ENCODE measurements around the gene TMEM170A. TPM values are rescaled to one million over a fixed set of nuclear protein-coding genes. Genes with fewer than 3 reads are reported as not detected.

The TMEM170A gene
- total RNA-seq, 1 donor from 2014 or later: 44.1 TPM

GRCh38 chr16:75481475-75481874 is 17.0 kb upstream of the TMEM170A start:
- intact Hi-C loops (cut with micrococcal nuclease): no loop called here

- intact Hi-C loops (cut with micrococcal nuclease): no loop called here
Measured at GRCh38 chr16:75479421-75479990, 15.0 kb upstream of the TMEM170A start.

DNA sequence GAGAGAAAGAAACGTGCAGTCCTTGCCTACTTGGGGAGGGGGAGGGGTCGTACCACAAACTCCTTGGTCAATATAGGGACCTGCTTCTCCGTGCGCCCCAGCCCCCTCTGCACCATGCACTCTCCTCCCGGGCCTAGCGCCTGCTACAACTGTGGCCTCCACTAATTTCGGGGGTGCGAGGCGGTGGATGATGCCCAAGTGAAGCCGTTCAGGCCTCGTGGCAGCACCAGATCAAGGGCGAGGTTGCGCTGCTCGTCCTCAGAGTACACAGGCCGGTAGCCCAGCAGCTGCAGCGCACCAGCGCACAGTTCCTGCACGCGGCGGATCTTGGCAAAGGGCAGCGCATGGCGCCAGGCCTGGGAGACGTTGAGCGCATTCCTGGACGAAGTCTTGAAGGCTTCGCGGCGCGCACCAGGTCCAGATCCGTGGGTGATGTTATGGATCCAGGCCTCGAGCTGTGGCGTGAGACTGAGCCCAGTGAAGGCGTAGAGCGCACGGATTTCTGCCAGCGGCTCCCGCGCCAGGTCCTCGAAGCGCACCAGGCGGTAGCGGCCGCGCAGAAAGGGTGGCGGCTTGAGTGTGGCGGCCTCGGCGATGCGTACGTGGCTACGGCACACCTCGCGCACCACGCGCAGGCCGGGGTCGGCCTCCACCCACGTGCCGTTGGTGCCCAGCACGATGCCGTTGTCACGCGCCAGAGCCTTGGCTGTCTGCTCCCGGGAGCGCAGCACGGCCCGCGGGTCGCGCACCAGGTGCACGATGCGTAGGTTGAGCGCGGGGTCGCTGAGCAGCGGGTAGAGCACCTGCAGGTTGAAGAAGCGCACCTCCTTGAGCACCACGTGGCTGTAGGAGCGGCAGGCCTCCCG is 14.2 kb upstream of the TMEM170A start:
- intact Hi-C loops (cut with micrococcal nuclease): no loop called here

GRCh38 chr16:75477680-75478473 is 13.4 kb upstream of the TMEM170A start:
- intact Hi-C loops (cut with micrococcal nuclease): no loop called here

DNA sequence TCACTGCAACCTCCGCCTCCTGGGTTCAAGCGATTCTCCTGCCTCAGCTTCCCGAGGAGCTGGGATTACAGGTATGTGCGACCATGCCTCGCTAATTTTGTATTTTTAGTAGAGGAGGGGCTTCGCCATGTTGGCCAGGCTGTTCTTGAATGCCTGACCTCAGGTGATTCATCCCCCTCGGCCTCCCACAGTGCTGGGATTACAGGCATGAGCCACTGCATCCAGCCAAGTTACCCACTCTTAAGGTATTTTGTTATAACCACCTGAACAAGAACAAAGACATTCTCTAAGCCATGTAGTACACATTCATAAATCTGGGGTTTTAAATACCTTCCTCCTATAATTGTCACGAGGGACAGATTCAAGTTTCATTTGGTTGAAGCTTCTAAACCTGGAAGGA is 12.3 kb upstream of the TMEM170A start:
- intact Hi-C loops (cut with micrococcal nuclease): no loop called here

- intact Hi-C loops (cut with micrococcal nuclease): no loop called here
Measured at GRCh38 chr16:75475420-75475847, 10.9 kb upstream of the TMEM170A start.

- intact Hi-C loops (cut with micrococcal nuclease): loop anchor here (1.0 kb wide), 1 partner anchor 291 kb away; no protein-coding TSS in a partner anchor
Measured at GRCh38 chr16:75472908-75473877, 8.7 kb upstream of the TMEM170A start.

- intact Hi-C loops (cut with micrococcal nuclease): loop anchor here (1.0 kb wide), 1 partner anchor 292 kb away; no protein-coding TSS in a partner anchor
Measured at GRCh38 chr16:75471723-75472633, 7.5 kb upstream of the TMEM170A start.

DNA sequence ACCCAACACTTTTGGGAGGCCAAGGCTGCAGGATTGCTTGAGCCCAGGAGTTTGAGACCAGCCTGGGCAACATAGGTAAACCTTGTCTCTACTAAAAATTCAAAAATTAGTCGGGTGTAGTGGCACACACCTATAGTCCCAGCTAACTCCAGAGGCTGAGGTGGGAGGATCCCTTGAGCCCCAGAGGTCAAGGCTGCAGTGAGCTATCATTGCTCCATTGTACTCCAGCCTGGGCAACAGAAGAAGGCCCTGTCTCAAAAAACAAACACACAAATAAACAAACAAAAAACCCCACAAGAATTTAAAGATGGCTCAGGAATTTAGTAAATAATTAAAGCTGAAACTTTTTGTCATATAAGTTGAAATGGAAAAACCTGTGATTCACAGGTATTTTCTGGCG is 2.3 kb upstream of the TMEM170A start:
- intact Hi-C loops (cut with micrococcal nuclease): no loop called here

GRCh38 chr16:75463389-75464121 is 934 bp downstream of the TMEM170A start:
- intact Hi-C loops (cut with micrococcal nuclease): loop anchor here (1.0 to 5.0 kb wide), 10 partner anchors 31 to 1727 kb away; partner anchors contain the start of genes ADAT1, CFDP1, GABARAPL2 and MON1B

DNA sequence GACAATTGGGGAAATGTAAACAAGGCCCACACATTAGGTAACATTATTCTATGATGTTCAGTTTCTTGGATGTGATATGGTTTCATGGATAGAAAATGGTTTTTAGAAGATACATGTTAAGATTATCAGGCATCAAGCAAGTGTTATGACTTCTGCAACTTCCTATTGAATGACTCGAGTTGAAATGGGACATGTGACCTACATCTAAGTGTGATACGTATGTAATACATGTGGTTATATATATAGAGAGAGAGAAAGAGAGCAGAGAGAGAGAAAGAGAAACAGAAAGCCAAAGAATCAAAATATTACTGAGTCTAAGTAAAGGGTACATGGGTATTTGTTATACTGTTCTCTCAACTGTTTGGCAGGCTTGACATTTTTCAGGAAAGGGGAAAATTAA is 1.7 kb downstream of the TMEM170A start:
- intact Hi-C loops (cut with micrococcal nuclease): loop anchor here (1.0 to 5.0 kb wide), 2 partner anchors 41 to 93 kb away; partner anchors contain the start of gene TMEM231

DNA sequence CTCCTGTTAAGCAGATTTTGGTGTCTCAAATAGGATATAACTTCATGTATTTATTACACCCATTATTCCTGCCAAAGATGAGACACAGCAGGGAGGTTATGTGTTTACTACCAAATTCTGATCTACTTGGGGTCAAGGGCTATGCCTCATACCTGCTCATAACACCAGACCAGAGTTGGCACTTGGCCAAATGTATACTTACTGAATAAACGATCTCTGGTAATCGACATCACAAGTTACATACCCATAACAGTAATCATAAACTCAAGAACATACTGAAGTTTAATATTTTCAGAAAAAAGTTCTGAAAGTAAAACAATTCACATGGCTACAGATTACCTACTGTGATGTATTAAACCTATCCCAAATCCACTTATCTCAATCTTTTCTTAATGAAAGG is 2.9 kb downstream of the TMEM170A start:
- intact Hi-C loops (cut with micrococcal nuclease): loop anchor here (5.0 kb wide), 1 partner anchor 39 kb away; no protein-coding TSS in a partner anchor

DNA sequence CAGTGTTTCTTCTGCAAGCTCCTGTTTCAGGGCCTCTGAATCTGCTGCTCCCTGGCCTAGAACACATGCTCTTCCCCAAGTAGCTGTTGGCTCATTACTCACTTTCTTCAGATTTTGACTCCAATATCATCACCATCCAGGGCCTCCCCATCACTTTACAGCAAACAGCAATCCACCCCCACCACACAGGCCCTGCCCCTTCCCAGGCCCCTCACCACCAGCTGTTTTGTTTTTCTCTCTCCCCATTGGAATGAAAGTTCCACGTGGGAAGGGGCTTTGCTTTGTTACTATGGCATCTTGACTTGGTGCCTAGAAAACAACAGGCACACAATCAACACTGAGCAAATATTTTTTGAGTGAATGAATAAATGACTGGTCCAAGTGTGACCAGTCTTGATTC is 4.0 kb downstream of the TMEM170A start:
- intact Hi-C loops (cut with micrococcal nuclease): loop anchor here (5.0 kb wide), 1 partner anchor 38 kb away; no protein-coding TSS in a partner anchor

DNA sequence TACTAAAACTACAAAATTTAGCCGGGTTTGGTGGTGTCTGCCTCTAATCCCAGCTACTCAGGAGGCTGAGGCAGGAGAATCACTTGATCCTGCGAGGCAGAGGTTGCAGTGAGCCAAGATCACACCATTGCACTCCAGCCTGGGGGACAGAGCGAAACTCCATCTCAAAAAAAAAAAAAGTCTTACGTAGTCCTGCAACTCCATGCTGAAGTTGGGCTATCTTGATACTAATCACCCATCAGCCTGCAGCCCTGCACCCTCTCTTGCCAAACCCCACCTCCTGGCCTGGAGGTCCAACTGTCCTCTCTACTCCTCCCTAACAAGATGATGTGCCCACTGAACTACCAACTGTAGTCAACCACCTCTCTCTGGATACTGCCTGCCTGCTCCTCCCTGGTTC is 4.8 kb downstream of the TMEM170A start:
- intact Hi-C loops (cut with micrococcal nuclease): loop anchor here (5.0 kb wide), 1 partner anchor 37 kb away; no protein-coding TSS in a partner anchor

- intact Hi-C loops (cut with micrococcal nuclease): no loop called here
Measured at GRCh38 chr16:75458439-75458838, 6.0 kb downstream of the TMEM170A start.

GRCh38 chr16:75458029-75458428 is 6.5 kb downstream of the TMEM170A start:
- intact Hi-C loops (cut with micrococcal nuclease): no loop called here

DNA sequence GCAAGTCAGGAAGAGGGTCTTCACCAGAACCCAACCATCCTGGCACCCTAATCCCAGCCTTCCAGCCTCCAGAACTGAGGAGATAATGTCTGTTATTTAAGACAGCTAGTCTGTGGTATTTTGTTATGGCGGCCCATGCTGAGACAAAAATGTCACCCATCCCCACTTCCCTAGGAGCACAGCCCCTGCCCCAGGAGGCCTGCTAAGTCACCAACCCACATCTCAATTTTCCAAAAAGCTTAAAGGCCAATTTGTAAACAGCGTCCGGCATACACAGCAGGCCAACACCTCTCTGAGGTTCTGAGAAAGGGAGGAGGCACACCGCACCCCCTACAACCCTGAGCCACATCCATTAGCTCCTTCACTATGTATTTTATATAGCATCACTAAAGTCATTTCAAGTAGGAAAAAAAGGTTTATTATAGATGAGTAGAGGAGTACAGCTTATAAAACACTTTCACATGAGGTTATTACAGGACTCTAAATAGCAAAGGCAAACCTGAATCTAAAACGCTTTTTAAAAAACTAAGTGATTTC is 6.9 kb downstream of the TMEM170A start:
- intact Hi-C loops (cut with micrococcal nuclease): no loop called here

GRCh38 chr16:75456971-75457370 is 7.5 kb downstream of the TMEM170A start:
- intact Hi-C loops (cut with micrococcal nuclease): no loop called here

Data from T-helper 2 cell treated with Interferon-gamma antibody and Interleukin-4, amounts not matched to agents 100 ng/mL and 5 ng/mL, for 36 hours (primary cell).